OCI-LY7 (cell line): Measurements from ENCODE around the gene CST3. TPM values are rescaled to one million over a fixed set of nuclear protein-coding genes. Genes with fewer than 3 reads are reported as not detected.

Source experiments
- BruUV-seq: library from RNA; stranded (reverse); fragments of 400-500 nt; replicated peaks from 2 replicates; lab custom pipeline; 2021; lab: Mats Ljungman, UMichigan
- CTCF ChIA-PET: fragments of 300-600 bp; sonication (Branson Sonifier 250); formaldehyde crosslinking; loops from one replicate; lab custom pipeline; 2022; ENCODE audit warnings: antibody characterized with exemption; ENCODE audit not compliant: unreplicated experiment; lab: Charles Lee
- POLR2A ChIA-PET: fragments of 300-600 bp; sonication (Branson Sonifier 250); formaldehyde crosslinking; loops from one replicate; lab custom pipeline; 2022; ENCODE audit warnings: antibody characterized with exemption; lab: Charles Lee
- DNase-seq: peaks from one replicate; pipeline ENCODE4 v3.0.0-alpha.2; 2015; ENCODE audit warnings: low spot score
- H2AFZ ChIP-seq: fragments of 200-600 bp; sonication (generic), shearing (Covaris generic); 2 replicates; pipeline ENCODE4 v1.6.1; 2014; ENCODE audit warnings: mild to moderate bottlenecking, antibody characterized with exemption, low read length, moderate library complexity
- H3K27ac ChIP-seq: fragments of 200-600 bp; sonication (generic); 2 replicates; pipeline ENCODE4 v1.5.1; 2014; ENCODE audit warnings: mixed run types, low read depth, mild to moderate bottlenecking, moderate library complexity, low read length, inconsistent platforms; ENCODE audit not compliant: poor library complexity, severe bottlenecking
- H3K36me3 ChIP-seq: fragments of 200-600 bp; sonication (generic); 2 replicates; pipeline ENCODE4 v1.6.1; 2014; ENCODE audit warnings: mild to moderate bottlenecking, antibody characterized with exemption, low read length, moderate library complexity, mixed read lengths; ENCODE audit not compliant: insufficient read depth
- H3K4me1 ChIP-seq: fragments of 200-600 bp; sonication (generic); 2 replicates; pipeline ENCODE4 v1.5.1; 2014; ENCODE audit warnings: mild to moderate bottlenecking, low read length; ENCODE audit not compliant: insufficient read depth, poor library complexity, severe bottlenecking
- H3K4me2 ChIP-seq: fragments of 200-600 bp; sonication (generic); 2 replicates; pipeline ENCODE4 v1.6.1; 2014; ENCODE audit warnings: mild to moderate bottlenecking, low read length
- H3K4me3 ChIP-seq: fragments of 200-600 bp; sonication (generic); 2 replicates; pipeline ENCODE4 v1.5.1; 2014; ENCODE audit warnings: mild to moderate bottlenecking, low read depth, low read length; ENCODE audit not compliant: poor library complexity, severe bottlenecking
- H3K79me2 ChIP-seq: fragments of 200-600 bp; sonication (generic); 2 replicates; pipeline ENCODE4 v1.6.1; 2016; ENCODE audit warnings: low read depth, mild to moderate bottlenecking, low read length, moderate library complexity, mixed read lengths; ENCODE audit not compliant: insufficient read depth
- H3K9me2 ChIP-seq: fragments of 200-600 bp; sonication (generic); 2 replicates; pipeline ENCODE4 v1.6.1; 2016; ENCODE audit warnings: mild to moderate bottlenecking, low read length, mixed read lengths; ENCODE audit not compliant: insufficient read depth
- H3K9me3 ChIP-seq: fragments of 200-600 bp; sonication (generic); 2 replicates; pipeline ENCODE4 v1.6.1; 2014; ENCODE audit warnings: mild to moderate bottlenecking, mixed run types, low read length, mixed read lengths
- H4K20me1 ChIP-seq: fragments of 200-600 bp; sonication (generic); 2 replicates; pipeline ENCODE4 v1.6.1; 2014; ENCODE audit warnings: mild to moderate bottlenecking, antibody characterized with exemption, low read length, moderate library complexity, mixed read lengths; ENCODE audit not compliant: insufficient read depth
- EZH2phosphoT487 ChIP-seq: fragments of 200-600 bp; sonication (generic); IDR thresholded peaks from 2 replicates; pipeline ENCODE4 v1.6.1; 2018; ENCODE audit warnings: low read depth, borderline replicate concordance, mild to moderate bottlenecking, mixed run types, antibody characterized with exemption, low read length, moderate library complexity, mixed read lengths
- intact Hi-C: fragments of 100-400 bp; cut with micrococcal nuclease; formaldehyde crosslinking; loops from one replicate; pipeline ENCODE4 v1.10.0; 2022; ENCODE audit not compliant: unreplicated experiment
- total RNA-seq, 2 experiments: library from RNA; depleted of rRNA in 1 of 2; stranded (reverse); fragments of >200 nt in 1 of 2; shearing (Covaris generic) in 1 of 2; gene quantifications; 2 replicates each; pipeline ENCODE4 v1.2.3, GENCODE V29; 2014 to 2022
- TF ChIP-seq, protein P1 (sequence below): fragments of 200-600 bp; sonication (generic); conservative IDR thresholded peaks from 2 replicates; pipeline ENCODE4 v1.5.1; 2014; ENCODE audit warnings: mild to moderate bottlenecking, antibody characterized with exemption, low read length, moderate library complexity, mixed read lengths

The CST3 gene
- total RNA-seq, 2 experiments from 2014 or later = not detected

DNA sequence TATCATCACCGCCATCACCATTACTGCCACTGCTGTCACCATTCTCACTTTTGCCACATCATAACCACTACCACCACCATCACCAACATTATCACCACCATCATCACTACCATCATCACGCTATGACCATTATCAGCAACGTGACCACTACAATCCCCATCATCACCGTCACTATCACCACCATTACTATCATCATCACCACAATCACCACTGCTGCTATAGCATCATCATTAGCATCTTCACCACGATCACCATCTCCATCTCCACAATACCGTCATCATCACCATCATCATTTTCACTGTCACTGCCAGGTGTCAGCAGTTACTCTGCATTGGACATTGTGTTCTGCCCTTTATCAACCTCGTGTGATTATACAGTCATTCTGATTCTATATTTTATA, 32.1 kb upstream of the CST3 start:
- no peaks in the 10 kb centered on the region for H3K4me1 ChIP-seq
- no peak overlapping the region for H3K4me2 ChIP-seq
- no peak overlapping the region for H3K4me3 ChIP-seq
- intact Hi-C loops = no loop called here
- TF ChIP-seq, protein P1, sequence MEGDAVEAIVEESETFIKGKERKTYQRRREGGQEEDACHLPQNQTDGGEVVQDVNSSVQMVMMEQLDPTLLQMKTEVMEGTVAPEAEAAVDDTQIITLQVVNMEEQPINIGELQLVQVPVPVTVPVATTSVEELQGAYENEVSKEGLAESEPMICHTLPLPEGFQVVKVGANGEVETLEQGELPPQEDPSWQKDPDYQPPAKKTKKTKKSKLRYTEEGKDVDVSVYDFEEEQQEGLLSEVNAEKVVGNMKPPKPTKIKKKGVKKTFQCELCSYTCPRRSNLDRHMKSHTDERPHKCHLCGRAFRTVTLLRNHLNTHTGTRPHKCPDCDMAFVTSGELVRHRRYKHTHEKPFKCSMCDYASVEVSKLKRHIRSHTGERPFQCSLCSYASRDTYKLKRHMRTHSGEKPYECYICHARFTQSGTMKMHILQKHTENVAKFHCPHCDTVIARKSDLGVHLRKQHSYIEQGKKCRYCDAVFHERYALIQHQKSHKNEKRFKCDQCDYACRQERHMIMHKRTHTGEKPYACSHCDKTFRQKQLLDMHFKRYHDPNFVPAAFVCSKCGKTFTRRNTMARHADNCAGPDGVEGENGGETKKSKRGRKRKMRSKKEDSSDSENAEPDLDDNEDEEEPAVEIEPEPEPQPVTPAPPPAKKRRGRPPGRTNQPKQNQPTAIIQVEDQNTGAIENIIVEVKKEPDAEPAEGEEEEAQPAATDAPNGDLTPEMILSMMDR = no peak
- TF ChIP-seq EZH2phosphoT487 = no peak
- H4K20me1 ChIP-seq = no peaks in the 10 kb centered on the region
- no peaks in the 10 kb centered on the region for H3K36me3 ChIP-seq
- H3K27ac ChIP-seq = no peak overlapping the region
- ChIA-PET CTCF (no interaction called here), POLR2A (no interaction called here)
- no peak for DNase-seq
- H2AFZ ChIP-seq = no peak overlapping the region
- H3K9me3 ChIP-seq = no peaks in the 10 kb centered on the region
- H3K9me2 ChIP-seq = no peaks in the 10 kb centered on the region
- H3K79me2 ChIP-seq = no peaks in the 10 kb centered on the region
- no TSS peak for BruUV-seq

DNA sequence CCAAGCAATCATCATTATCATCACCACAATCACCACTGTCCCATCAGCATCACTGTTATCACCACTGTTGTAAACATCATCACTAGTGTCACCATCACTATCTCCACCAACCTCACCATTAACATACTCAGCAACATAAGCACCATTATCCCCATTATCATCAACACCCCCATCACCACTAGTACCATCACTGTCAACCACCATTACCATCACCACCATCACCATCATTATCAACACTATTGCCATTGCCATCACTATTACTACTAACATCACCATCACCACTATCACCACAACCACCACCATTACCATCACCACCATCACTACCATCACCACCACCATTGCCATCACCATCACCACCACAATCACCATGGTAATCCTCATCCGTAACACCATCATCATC, 31.6 kb upstream of the CST3 start:
- Histone ChIP-seq H3K4me2 (no peak overlapping the region), H3K79me2 (no peaks in the 10 kb centered on the region), H3K27ac (no peak overlapping the region), H3K9me3 (no peaks in the 10 kb centered on the region), H3K4me3 (no peak overlapping the region), H3K36me3 (no peaks in the 10 kb centered on the region), H3K4me1 (no peaks in the 10 kb centered on the region), H3K9me2 (no peaks in the 10 kb centered on the region), H4K20me1 (no peaks in the 10 kb centered on the region), H2AFZ (no peak overlapping the region)
- TF ChIP-seq EZH2phosphoT487 = no peak
- TF ChIP-seq, protein P1 = no peak
- DNase-seq = no peak
- POLR2A ChIA-PET = no interaction called here
- no TSS peak for BruUV-seq
- intact Hi-C loops = no loop called here
- CTCF ChIA-PET = no interaction called here

DNA sequence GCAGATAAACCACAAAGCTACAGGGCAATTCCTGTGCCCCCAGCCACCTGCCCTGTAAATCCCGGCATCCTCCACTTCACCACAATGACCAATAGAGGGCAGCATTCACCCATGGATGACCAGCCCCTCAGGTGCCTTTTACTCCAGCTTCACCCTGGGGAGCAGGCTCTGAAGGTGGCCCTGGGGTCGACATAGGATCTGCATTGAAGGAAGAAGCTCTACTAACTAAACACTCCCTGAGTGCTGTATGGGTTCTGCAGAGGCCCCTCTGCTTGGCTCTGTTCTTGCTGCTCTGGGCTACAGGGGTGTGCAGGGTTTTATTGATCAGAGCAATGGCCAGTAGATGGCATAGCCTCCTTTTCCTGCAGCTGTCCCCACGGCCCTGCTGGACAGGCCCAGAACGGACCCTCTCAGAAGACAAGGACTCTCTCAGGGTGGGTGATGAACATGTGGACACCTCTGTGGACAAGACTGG, 30.8 kb upstream of the CST3 start:
- intact Hi-C loops = no loop called here

More for the DNA sequence above, 30.8 kb upstream of the CST3 start:
- Histone ChIP-seq H3K36me3 (no peaks in the 10 kb centered on the region), H4K20me1 (no peaks in the 10 kb centered on the region), H3K27ac (no peak overlapping the region), H3K4me3 (no peak overlapping the region), H2AFZ (no peak overlapping the region), H3K4me2 (no peak overlapping the region), H3K79me2 (no peaks in the 10 kb centered on the region), H3K9me2 (no peaks in the 10 kb centered on the region), H3K9me3 (no peaks in the 10 kb centered on the region), H3K4me1 (no peaks in the 10 kb centered on the region)
- peak; percentile 53 for DNase-seq
- CTCF ChIA-PET = interaction anchor here (0.6 kb wide), 1 partner anchor 1741 kb away, joined by 3 read pairs; no protein-coding TSS in a partner anchor
- BruUV-seq = no TSS peak
- TF ChIP-seq, protein P1 = peak; percentile 81
- TF ChIP-seq EZH2phosphoT487 = no peak
- POLR2A ChIA-PET = no interaction called here
